Neural progenitor cell (in vitro differentiated cells): ENCODE results near the gene NELL2.

Experiments used
- CTCF ChIP-seq: fragments of 200-600 bp; sonication (generic); IDR thresholded peaks from 2 replicates; pipeline ENCODE4 v1.5.1; 2017; ENCODE audit warnings: antibody characterized with exemption, mild to moderate bottlenecking
- EZH2 ChIP-seq: fragments of 200-600 bp; sonication (generic); IDR thresholded peaks from 2 replicates; pipeline ENCODE4 v1.6.1; 2017; ENCODE audit warnings: antibody characterized with exemption, mild to moderate bottlenecking, moderate library complexity
- EZH2phosphoT487 ChIP-seq: fragments of 200-600 bp; sonication (generic); IDR thresholded peaks from 2 replicates; pipeline ENCODE4 v1.6.1; 2017; ENCODE audit warnings: antibody characterized with exemption

- TF ChIP-seq CTCF: peak; percentile 47
- TF ChIP-seq EZH2: no peak
- TF ChIP-seq EZH2phosphoT487: no peak
Measured at GRCh38 chr12:44873898-44874297, 2.2 kb downstream of the NELL2 start.
